SJCRH30 (cell line): ENCODE data around the gene RGMB. TPM values are rescaled to one million over a fixed set of nuclear protein-coding genes. Genes with fewer than 3 reads are reported as not detected.

Source experiments
- DNase-seq, 2 experiments: peaks; one replicate each; pipeline ENCODE4 v3.0.0-alpha.2; 2015 to 2020
- H3K27ac ChIP-seq: fragments of 250-450 bp; sonication (Bioruptor Pico); 2 replicates; pipeline ENCODE4 v1.5.1; 2020; ENCODE audit warnings: mild to moderate bottlenecking, moderate library complexity
- H3K27me3 ChIP-seq: fragments of 250-450 bp; sonication (Bioruptor Pico); 2 replicates; pipeline ENCODE4 v1.5.1; 2020; ENCODE audit warnings: mild to moderate bottlenecking, moderate library complexity
- H3K36me3 ChIP-seq: fragments of 250-450 bp; sonication (Bioruptor Pico); 2 replicates; pipeline ENCODE4 v1.5.1; 2020; ENCODE audit warnings: mild to moderate bottlenecking, moderate library complexity
- H3K4me1 ChIP-seq: fragments of 250-450 bp; sonication (Bioruptor Pico); 2 replicates; pipeline ENCODE4 v1.5.1; 2020; ENCODE audit warnings: mild to moderate bottlenecking, moderate library complexity
- H3K4me3 ChIP-seq: fragments of 250-450 bp; sonication (Bioruptor Pico); 2 replicates; pipeline ENCODE4 v1.5.1; 2020; ENCODE audit warnings: mild to moderate bottlenecking, moderate library complexity
- H3K9me3 ChIP-seq: fragments of 250-450 bp; sonication (Bioruptor Pico); replicated peaks from 2 replicates; pipeline ENCODE4 v1.5.1; 2020; ENCODE audit warnings: mild to moderate bottlenecking, moderate library complexity
- total RNA-seq: library from RNA; depleted of rRNA; stranded (reverse); fragments of >200 nt; shearing (Covaris generic); gene quantifications from 2 replicates; pipeline ENCODE4 v1.2.3, GENCODE V29; 2014

The RGMB gene
- total RNA-seq, 1 experiment from 2014 or later = 46.9 TPM

GRCh38 chr5:98772415-98773213 lies 849 bp upstream of the RGMB start:
- Histone ChIP-seq H3K27ac (peak overlapping the region; percentile 84), H3K9me3 (no peaks in the 10 kb centered on the region), H3K4me3 (peak overlapping the region; percentile 92), H3K27me3 (no peaks in the 10 kb centered on the region), H3K36me3 (peaks cover 16% of the 10 kb centered on the region), H3K4me1 (no peaks in the 10 kb centered on the region; the same call in 1 of the 2 replicates)
- peak; percentile 84 to 91 for DNase-seq

- Histone ChIP-seq H3K4me3 (peak overlapping the region; percentile 92), H3K27ac (peak overlapping the region; percentile 84), H3K4me1 (no peaks in the 10 kb centered on the region; the same call in 1 of the 2 replicates), H3K27me3 (no peaks in the 10 kb centered on the region), H3K9me3 (no peaks in the 10 kb centered on the region), H3K36me3 (peaks cover 16% of the 10 kb centered on the region)
- no peak for DNase-seq
These were observed 324 bp upstream of the RGMB start for GRCh38 chr5:98773214-98773463.

- peak; percentile 86 to 87 for DNase-seq
- H3K4me3 ChIP-seq = peak overlapping the region; percentile 92
- no peaks in the 10 kb centered on the region for H3K27me3 ChIP-seq
- peak overlapping the region; percentile 84 for H3K27ac ChIP-seq
- peaks cover 26% of the 10 kb centered on the region for H3K36me3 ChIP-seq
- H3K4me1 ChIP-seq = no peaks in the 10 kb centered on the region; the same call in 1 of the 2 replicates
- no peaks in the 10 kb centered on the region for H3K9me3 ChIP-seq
These were observed 950 bp downstream of the RGMB start for GRCh38 chr5:98774192-98775033.

GRCh38 chr5:98775246-98776065 lies 2.0 kb downstream of the RGMB start:
- Histone ChIP-seq H3K27me3 (no peaks in the 10 kb centered on the region), H3K4me1 (no peaks in the 10 kb centered on the region; the same call in 1 of the 2 replicates), H3K4me3 (peak overlapping the region; percentile 92), H3K9me3 (no peaks in the 10 kb centered on the region), H3K36me3 (peaks cover 37% of the 10 kb centered on the region), H3K27ac (no peak overlapping the region)
- DNase-seq = peak in 1 of 2 experiments; percentile 27

GRCh38 chr5:98776066-98776705 lies 2.7 kb downstream of the RGMB start:
- peak overlapping the region; percentile 92 for H3K4me3 ChIP-seq

GRCh38 chr5:98777295-98777694 lies 3.8 kb downstream of the RGMB start:
- no peak overlapping the region for H3K4me3 ChIP-seq
- H3K27me3 ChIP-seq = no peaks in the 10 kb centered on the region
- H3K27ac ChIP-seq = no peak overlapping the region
- no peaks in the 10 kb centered on the region for H3K4me1 ChIP-seq
- H3K9me3 ChIP-seq = no peaks in the 10 kb centered on the region
- no peak for DNase-seq
- H3K36me3 ChIP-seq = peaks cover 55% of the 10 kb centered on the region

More at GRCh38 chr5:98776066-98776705, 2.7 kb downstream of the RGMB start:
- Histone ChIP-seq H3K36me3 (peaks cover 44% of the 10 kb centered on the region), H3K4me1 (no peaks in the 10 kb centered on the region; the same call in 1 of the 2 replicates), H3K27ac (no peak overlapping the region), H3K9me3 (no peaks in the 10 kb centered on the region), H3K27me3 (no peaks in the 10 kb centered on the region)
- no peak for DNase-seq

GRCh38 chr5:98779264-98779877 lies 5.9 kb downstream of the RGMB start:
- H3K27me3 ChIP-seq = no peaks in the 10 kb centered on the region
- H3K27ac ChIP-seq = no peak overlapping the region
- DNase-seq = no peak
- no peaks in the 10 kb centered on the region; the same call in 1 of the 2 replicates for H3K4me1 ChIP-seq
- no peak overlapping the region for H3K4me3 ChIP-seq
- no peaks in the 10 kb centered on the region for H3K9me3 ChIP-seq
- peaks cover 76% of the 10 kb centered on the region for H3K36me3 ChIP-seq

GRCh38 chr5:98780390-98780789 lies 6.9 kb downstream of the RGMB start:
- no peak for DNase-seq
- no peak overlapping the region for H3K27ac ChIP-seq
- no peaks in the 10 kb centered on the region for H3K9me3 ChIP-seq
- no peak overlapping the region for H3K4me3 ChIP-seq
- H3K27me3 ChIP-seq = no peaks in the 10 kb centered on the region
- peaks cover 4% of the 10 kb centered on the region for H3K4me1 ChIP-seq
- peaks cover 75% of the 10 kb centered on the region for H3K36me3 ChIP-seq

- Histone ChIP-seq H3K9me3 (no peaks in the 10 kb centered on the region), H3K27ac (no peak overlapping the region), H3K4me1 (peaks cover 14% of the 10 kb centered on the region), H3K36me3 (peaks cover 68% of the 10 kb centered on the region), H3K27me3 (no peaks in the 10 kb centered on the region), H3K4me3 (no peak overlapping the region)
- no peak for DNase-seq
These were observed 8.1 kb downstream of the RGMB start for GRCh38 chr5:98781520-98781919.

GRCh38 chr5:98781964-98782363 lies 8.5 kb downstream of the RGMB start:
- no peak overlapping the region for H3K27ac ChIP-seq
- peaks cover 68% of the 10 kb centered on the region for H3K36me3 ChIP-seq
- peaks cover 19% of the 10 kb centered on the region for H3K4me1 ChIP-seq
- H3K4me3 ChIP-seq = no peak overlapping the region
- H3K27me3 ChIP-seq = no peaks in the 10 kb centered on the region
- DNase-seq = no peak
- H3K9me3 ChIP-seq = no peaks in the 10 kb centered on the region

- Histone ChIP-seq H3K36me3 (peaks cover 74% of the 10 kb centered on the region), H3K27ac (no peak overlapping the region), H3K4me1 (peaks cover 30% of the 10 kb centered on the region), H3K27me3 (no peaks in the 10 kb centered on the region), H3K9me3 (no peaks in the 10 kb centered on the region), H3K4me3 (no peak overlapping the region)
- no peak for DNase-seq
These were observed 9.7 kb downstream of the RGMB start for GRCh38 chr5:98783051-98783649.

GRCh38 chr5:98784411-98784810 lies 10.9 kb downstream of the RGMB start:
- H3K27ac ChIP-seq = no peak overlapping the region
- no peaks in the 10 kb centered on the region for H3K27me3 ChIP-seq
- no peak overlapping the region for H3K4me3 ChIP-seq
- H3K4me1 ChIP-seq = peaks cover 30% of the 10 kb centered on the region
- DNase-seq = no peak
- H3K9me3 ChIP-seq = no peaks in the 10 kb centered on the region
- peaks cover 73% of the 10 kb centered on the region for H3K36me3 ChIP-seq

GRCh38 chr5:98785244-98785643 lies 11.8 kb downstream of the RGMB start:
- Histone ChIP-seq H3K36me3 (peaks cover 73% of the 10 kb centered on the region), H3K4me1 (peaks cover 30% of the 10 kb centered on the region), H3K4me3 (no peak overlapping the region), H3K9me3 (no peaks in the 10 kb centered on the region), H3K27ac (no peak overlapping the region), H3K27me3 (no peaks in the 10 kb centered on the region)
- DNase-seq = no peak
